Epithelial cell of prostate (primary cell): Measurements from ENCODE around the gene PER2.
A peak's percentile ranks its signal among the peaks of the same experiment; 100 is the strongest.
"Not testable (repeated sequence)": the region's sequence is repeated elsewhere in the genome, so short reads cannot be mapped to it uniquely, and the experiment has no call there.

ENCODE experiments used
- DNase-seq: peaks from one replicate; pipeline ENCODE4 v3.0.0-alpha.2; 2011; ENCODE audit warnings: low read depth, low spot score
- H3K27ac ChIP-seq: fragments of 450-650 bp; 2 replicates; pipeline ENCODE4 v1.5.1; 2017; ENCODE audit warnings: mild to moderate bottlenecking

Gene PER2

GRCh38 chr2:238313289-238313990 lies 25.0 kb upstream of the PER2 start:
- no peak for DNase-seq

GRCh38 chr2:238310721-238311120 lies 22.3 kb upstream of the PER2 start:
- not testable (repeated sequence) for DNase-seq, H3K27ac ChIP-seq

More at GRCh38 chr2:238313289-238313990, 25.0 kb upstream of the PER2 start:
- no peak overlapping the region for H3K27ac ChIP-seq

GRCh38 chr2:238308177-238308576 lies 19.8 kb upstream of the PER2 start:
- DNase-seq: no peak

DNA sequence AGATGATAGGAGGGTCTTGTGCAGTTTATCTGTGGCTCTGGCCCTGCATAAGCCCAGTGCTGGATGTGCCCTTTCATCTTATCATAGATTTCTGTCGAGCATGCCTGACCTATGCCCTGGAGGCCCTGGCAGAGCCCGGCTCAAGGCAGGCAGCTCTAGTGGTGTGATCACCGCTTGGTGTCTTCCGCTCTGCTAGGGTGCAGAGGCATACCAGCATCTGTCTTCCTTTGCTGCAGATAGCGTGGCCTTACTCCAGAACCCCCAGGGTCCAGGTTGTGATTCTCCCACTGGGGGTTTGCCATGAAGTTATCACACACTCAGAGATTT lies 18.2 kb upstream of the PER2 start:
- no peak for DNase-seq
- H3K27ac ChIP-seq: no peak overlapping the region

More at GRCh38 chr2:238308177-238308576, 19.8 kb upstream of the PER2 start:
- H3K27ac ChIP-seq: no peak overlapping the region

DNA sequence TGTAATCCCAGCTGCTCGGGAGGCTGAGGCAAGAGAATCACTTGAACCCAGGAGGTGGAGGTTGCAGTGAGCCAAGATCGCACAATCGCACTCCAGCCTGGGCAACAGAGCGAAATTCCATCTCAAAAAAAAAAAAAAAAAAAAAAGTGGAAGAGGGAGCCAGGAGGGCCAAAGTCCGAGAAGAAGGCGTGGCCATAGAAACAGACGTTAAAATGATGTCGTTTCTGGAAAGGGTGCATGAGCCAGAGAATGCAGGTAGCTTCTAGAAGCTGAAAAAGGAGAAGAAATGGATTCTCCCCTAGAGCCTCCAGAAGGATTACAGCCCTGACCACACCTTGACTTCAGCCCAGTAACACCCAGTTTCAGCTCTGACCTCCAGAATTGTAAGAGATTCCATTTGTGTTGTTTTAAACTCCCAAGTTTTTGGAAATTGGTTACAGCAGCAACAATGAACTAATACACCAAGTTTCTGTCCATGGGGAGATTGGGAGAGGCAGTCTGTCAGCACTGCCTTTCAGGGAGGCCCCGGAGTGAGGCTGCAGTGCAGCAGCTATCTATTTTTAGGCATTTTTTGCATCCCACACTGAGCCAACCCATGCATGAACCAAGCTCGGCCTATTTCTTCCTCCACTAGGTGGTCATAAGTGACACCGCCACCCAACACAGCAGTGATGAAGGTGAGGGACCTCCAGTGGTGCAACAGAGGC lies 17.7 kb upstream of the PER2 start:
- no peak for DNase-seq
- H3K27ac ChIP-seq: no peak overlapping the region

DNA sequence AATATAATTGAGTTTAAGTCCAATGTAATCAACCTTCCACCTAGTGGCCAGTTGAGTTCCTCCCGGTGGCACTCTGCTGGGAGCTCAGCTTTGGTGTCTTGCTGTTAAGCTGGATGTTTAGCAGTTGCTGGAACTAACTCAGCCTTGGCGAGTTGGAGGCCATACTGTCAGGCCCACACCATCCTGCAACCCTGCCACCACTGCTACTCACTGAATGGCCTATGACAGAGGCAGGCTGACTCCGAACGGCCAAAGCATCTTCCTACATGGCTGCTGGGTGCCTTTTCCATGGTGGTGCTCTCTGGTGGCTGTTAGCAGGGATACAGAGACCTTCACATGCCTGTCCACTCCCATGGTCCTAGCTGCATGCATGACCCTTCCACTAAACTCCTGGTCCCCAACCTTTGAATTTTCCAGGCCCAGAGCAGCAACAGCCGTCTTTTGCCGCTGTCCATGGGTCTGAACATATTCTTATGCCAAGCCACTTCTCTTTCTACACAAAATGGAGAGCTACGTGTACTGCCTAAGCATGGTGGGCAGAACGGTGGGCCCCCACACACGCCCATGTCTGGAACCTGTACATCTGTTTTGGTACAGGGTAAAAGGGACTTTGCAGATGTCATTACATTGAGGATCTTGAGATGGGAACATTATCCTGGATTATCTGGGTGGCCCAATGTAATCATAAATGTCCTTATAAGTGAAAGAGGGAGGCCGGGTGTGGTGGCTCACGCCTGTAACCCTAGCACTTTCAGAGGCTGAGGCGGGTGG lies 16.9 kb upstream of the PER2 start:
- DNase-seq: no peak
- no peak overlapping the region for H3K27ac ChIP-seq

DNA sequence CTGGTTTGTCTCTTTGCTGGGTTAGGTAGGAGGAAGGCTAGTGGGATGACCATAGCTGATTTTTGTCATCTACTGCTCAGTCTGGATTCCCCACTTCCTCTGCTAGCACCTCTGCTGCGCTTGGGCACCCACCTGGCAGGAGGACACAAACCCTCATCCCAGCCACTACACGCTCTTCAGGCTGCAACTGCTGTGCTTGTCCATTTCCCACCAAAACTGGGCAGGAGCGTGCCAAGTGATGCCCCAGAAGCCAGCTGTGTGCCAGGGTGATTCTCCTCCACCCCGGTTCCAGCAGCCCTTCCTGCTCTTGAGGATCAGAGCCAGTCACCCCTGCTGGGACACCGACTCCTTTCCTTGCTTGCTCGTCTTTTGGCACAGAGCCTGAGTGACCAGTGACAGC lies 15.7 kb upstream of the PER2 start:
- DNase-seq: no peak
- no peak overlapping the region for H3K27ac ChIP-seq

DNA sequence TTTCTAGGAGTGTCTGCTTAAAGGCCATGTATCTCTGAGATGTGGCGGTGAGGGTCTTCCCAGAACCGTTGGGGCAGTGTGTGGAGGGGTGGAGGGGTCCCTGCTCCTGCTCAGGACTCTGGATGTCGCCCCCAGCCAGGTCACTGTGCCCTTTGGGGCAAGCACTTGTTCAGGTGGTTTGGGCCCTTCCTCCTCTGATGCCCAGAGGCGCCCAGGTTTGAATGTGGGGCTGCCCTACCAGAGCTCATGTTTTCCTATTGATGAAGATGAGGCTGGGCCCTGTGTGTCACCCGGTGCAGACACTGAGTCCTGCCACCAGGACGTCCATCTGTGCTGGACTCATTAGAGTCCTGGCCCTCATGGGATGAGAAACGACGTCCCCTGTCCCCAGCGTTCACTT lies 14.3 kb upstream of the PER2 start:
- H3K27ac ChIP-seq: no peak overlapping the region
- DNase-seq: no peak

GRCh38 chr2:238302087-238302486 lies 13.7 kb upstream of the PER2 start:
- H3K27ac ChIP-seq: no peak overlapping the region
- DNase-seq: no peak

DNA sequence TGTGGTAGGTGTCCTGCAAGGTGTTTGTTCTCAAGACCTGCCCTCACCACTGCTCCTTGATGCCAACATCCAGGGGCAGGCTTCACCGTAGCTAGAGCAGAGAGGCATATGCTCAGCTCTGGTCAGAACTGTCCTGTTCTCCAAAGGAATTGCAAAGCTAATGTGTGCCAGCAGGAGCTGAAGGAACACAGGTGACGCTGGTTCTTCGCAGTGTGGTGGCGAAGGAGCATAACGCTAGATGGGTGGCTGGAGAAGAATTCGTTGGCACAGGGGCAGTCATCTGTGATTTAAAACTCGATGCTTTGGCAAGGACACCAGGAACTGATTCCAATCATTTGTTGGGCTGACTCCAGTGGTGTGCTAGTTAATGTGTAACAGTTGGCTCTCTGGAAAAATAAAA lies 11.4 kb upstream of the PER2 start:
- DNase-seq: no peak
- H3K27ac ChIP-seq: no peak overlapping the region

GRCh38 chr2:238296638-238297457 lies 8.4 kb upstream of the PER2 start:
- no peak overlapping the region for H3K27ac ChIP-seq
- no peak for DNase-seq

DNA sequence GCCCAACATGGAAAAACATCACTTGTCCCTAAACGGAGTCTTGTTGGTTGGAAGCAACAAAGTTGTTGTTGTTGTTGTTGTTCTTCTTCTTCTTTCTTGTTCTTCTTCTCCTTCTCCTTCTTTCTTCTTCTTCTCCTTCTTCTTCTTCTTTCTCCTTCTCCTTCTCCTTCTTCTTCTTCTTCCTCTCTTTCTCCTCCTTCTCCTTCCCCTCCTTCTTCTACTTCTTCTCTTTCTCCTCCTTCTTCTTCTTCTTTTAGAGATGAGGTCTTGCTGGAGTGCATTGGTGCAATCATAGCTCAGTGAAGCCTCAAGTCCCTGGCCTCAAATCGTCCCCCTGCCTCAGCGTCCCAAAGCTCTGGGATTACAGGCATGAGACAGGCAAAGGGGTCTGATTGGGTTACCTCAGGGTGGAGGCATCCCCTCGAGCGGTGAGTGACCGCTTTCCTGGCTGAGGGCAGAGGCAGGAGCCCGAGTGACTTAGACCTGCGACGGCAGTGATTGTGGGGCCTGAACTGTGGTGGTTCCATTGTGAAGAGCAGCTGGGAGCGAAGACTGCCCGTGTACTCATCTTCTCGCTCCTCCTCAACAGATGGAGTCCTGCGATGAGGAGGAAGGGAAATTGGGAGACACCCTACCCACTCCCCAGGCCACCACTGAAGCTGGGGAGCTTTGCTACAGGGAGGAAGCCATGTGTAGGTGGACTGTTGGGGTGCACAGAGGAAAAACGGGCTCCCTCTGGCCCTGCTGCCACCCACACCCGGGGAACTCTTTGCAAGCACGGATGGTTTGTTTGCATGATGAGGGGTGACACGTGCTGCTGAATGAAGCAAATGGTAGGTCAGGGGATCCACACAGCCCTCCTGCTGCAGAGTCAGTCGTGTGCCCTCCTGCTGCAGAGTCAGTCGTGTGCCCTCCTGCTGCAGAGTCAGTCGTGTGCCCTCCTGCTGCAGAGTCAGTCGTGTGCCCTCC lies 7.0 kb upstream of the PER2 start:
- H3K27ac ChIP-seq: no peak overlapping the region
- DNase-seq: no peak

GRCh38 chr2:238294393-238295143 lies 6.2 kb upstream of the PER2 start:
- H3K27ac ChIP-seq: no peak overlapping the region
- no peak for DNase-seq

DNA sequence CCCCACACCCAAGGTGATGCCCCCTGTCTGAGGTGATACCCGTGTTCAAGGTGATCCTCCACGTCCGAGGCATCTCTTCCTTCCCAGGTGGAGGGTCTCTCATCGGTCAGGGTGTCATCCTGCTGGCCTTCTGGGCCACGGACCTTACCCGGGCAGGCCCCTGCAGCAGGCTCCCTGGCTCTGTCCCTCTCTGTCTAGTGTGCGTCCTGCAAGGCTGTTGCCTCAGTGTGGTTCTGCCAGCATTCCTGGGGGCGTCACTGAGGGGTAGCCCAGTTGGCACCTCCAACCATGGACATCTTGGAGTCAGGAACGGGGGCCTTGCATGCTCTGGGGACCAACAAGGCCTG lies 5.6 kb upstream of the PER2 start:
- no peak for DNase-seq
- no peak overlapping the region for H3K27ac ChIP-seq

DNA sequence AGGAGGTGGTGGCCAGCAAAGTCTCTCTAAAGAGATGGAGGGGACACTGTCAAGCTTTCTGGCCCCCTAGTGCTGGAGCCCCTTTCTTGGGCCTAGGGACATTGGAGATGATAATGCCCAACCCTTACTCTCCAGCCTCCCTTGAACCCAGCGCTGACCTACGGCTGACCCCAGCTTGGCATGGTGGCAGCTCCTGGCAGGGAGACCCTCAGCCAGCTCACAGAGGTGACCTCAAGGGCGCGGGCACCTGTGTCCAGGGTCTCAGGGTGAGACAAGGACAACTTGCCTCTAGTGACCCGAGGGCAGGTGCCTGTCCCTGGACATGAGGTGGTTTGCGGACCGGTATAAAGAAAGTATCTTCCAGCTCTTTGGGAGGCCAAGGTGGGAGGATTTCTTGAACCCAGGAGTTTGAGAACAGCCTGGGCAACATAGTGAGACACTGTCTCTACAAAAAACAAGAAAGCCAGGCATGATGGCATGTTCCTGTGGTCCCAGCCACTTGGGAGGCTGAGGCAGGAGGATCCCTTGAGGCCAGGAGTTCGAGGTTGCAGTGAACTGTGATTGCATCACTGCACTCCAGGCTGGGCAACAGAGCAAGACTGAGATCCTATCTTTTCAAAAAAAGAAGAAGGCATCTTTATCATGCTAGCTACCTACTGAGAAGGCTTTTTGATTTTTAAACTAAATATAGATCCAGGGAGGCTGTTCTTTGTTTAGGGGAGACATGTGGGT lies 3.3 kb upstream of the PER2 start:
- H3K27ac ChIP-seq: no peak overlapping the region
- no peak for DNase-seq

DNA sequence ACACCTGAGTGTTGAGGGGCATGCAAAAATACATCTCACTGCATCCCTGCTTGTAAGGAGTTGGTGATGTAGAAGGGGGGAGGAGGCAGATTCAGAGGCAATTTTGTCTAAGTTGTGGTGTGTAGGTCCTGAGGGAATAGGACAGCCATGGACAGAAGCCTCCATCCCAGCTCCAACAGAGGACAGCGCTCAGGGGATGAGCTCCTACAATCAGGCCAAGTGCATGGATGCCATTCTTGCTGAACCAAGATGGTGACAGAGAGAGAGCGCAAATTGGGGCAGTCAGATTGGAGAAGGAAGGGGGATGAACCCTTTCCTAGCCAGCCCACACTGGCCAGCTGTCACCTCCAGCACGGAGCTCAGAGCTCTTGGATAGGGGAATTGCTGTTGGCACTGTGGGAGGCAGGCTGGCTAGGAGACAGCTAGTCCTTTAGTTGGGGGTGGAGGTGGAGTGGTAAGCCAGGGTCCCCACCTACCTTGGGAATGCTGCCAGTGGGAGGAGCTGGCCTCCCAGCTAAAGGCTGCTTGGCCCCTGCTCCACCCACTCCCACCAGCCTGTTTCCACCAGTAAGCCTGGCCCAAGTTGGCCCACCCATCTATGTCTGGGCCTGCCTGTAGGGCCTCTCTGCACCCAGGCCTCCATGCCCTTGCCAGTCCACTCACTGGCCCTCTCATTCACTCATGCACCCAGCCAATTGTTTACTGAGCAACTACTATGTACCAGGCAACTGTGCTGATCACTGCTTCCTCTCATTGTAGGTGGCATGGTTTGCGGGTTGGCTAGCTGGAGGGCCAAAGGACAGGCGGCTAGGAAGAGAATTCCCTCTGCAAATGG lies 2.5 kb upstream of the PER2 start:
- no peak for DNase-seq
- H3K27ac ChIP-seq: peak overlapping the region; percentile 91

DNA sequence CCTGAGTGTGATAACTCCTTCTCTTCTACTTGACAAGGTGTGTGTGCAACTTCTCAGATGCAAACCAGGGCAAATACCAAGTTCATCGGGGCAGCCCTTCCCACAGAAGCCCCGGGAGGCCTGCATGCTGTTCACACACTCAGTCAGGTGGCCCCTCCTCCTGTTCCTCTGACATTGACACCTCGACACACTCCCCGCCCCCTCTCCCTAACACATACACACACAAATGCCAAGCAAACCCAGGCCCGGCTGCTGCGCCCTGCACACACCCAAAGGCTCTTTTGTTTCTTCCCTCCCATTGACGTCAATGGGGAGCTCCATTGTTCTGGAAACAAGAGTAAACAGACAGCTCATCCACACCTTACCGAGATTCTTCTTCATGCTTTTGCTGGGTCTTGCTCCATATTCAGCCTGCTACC lies 1.7 kb upstream of the PER2 start:
- H3K27ac ChIP-seq: peak overlapping the region; percentile 91
- peak; percentile 99 for DNase-seq
